GM12878 (cell line): ENCODE results near the gene EEF2K. TPM values are rescaled to one million over a fixed set of nuclear protein-coding genes. Genes with fewer than 3 reads are reported as not detected.

Source experiments
- ATF2 ChIP-seq: IDR thresholded peaks from 2 replicates; pipeline ENCODE4 v1.6.1; 2012; ENCODE audit warnings: low read length, inconsistent platforms
- CHD1 ChIP-seq: IDR thresholded peaks from 2 replicates; pipeline ENCODE4 v1.6.1; 2012; ENCODE audit warnings: low read depth, low read length, improper control_type of control experiment
- CREB1 ChIP-seq: IDR thresholded peaks from 2 replicates; pipeline ENCODE4 v1.6.1; 2012; ENCODE audit warnings: low read depth, mild to moderate bottlenecking, inconsistent platforms
- EED ChIP-seq: sonication (generic); IDR thresholded peaks from 2 replicates; pipeline ENCODE4 v1.6.1; 2016; ENCODE audit warnings: antibody characterized with exemption, low read depth
- FOXM1 ChIP-seq: IDR thresholded peaks from 2 replicates; pipeline ENCODE4 v1.6.1; 2012; ENCODE audit warnings: low read depth, mild to moderate bottlenecking, inconsistent platforms, low read length, moderate library complexity
- MEF2B ChIP-seq: fragments of 450-650 bp; IDR thresholded peaks from 2 replicates; pipeline ENCODE4 v1.6.1; 2018; ENCODE audit warnings: mild to moderate bottlenecking, moderate library complexity; ENCODE audit not compliant: partially characterized antibody, poor library complexity, severe bottlenecking
- MTA2 ChIP-seq: fragments of 450-650 bp; IDR thresholded peaks from 2 replicates; pipeline ENCODE4 v1.6.1; 2016; ENCODE audit warnings: low read depth, mild to moderate bottlenecking, moderate library complexity
- MXI1 ChIP-seq: fragments of 150-350 bp; IDR thresholded peaks from 2 replicates; pipeline ENCODE4 v1.6.1; 2011; ENCODE audit warnings: low read depth, mild to moderate bottlenecking, inconsistent platforms, low read length, improper control_type of control experiment
- NFIC ChIP-seq: IDR thresholded peaks from 2 replicates; pipeline ENCODE4 v1.6.1; 2012; ENCODE audit warnings: low read depth, mild to moderate bottlenecking, inconsistent platforms, low read length, moderate library complexity
- PBX3 ChIP-seq: IDR thresholded peaks from 2 replicates; pipeline ENCODE4 v1.6.1; 2011; ENCODE audit warnings: mild to moderate bottlenecking, low read depth, low read length, moderate library complexity; ENCODE audit not compliant: insufficient replicate concordance
- PKNOX1 ChIP-seq: fragments of 450-650 bp; IDR thresholded peaks from 2 replicates; pipeline ENCODE4 v1.6.1; 2016; ENCODE audit warnings: mild to moderate bottlenecking
- POLR2A ChIP-seq: IDR thresholded peaks from 2 replicates; pipeline ENCODE4 v1.6.1; 2011; ENCODE audit warnings: low read depth, mild to moderate bottlenecking, low read length
- RELB ChIP-seq: fragments of 450-650 bp; IDR thresholded peaks from 2 replicates; pipeline ENCODE4 v1.6.1; 2017; ENCODE audit warnings: low read depth, mild to moderate bottlenecking, moderate library complexity
- SIN3A ChIP-seq: IDR thresholded peaks from 2 replicates; pipeline ENCODE4 v1.6.1; 2012; ENCODE audit warnings: low read depth, low read length, improper control_type of control experiment
- SMARCA5 ChIP-seq: fragments of 450-650 bp; IDR thresholded peaks from 2 replicates; pipeline ENCODE4 v1.6.1; 2017; ENCODE audit warnings: mild to moderate bottlenecking
- SRF ChIP-seq, 2 experiments: IDR thresholded peaks; 2 replicates each; pipeline ENCODE4 v1.6.1; 2011; ENCODE audit warnings: low read depth in 2 of 2, low read length in 2 of 2, mild to moderate bottlenecking in 1 of 2, moderate library complexity in 1 of 2
- TARDBP ChIP-seq: IDR thresholded peaks from 2 replicates; pipeline ENCODE4 v1.6.1; 2016; ENCODE audit warnings: borderline replicate concordance
- WRNIP1 ChIP-seq: IDR thresholded peaks from 2 replicates; pipeline ENCODE4 v1.6.1; 2011; ENCODE audit warnings: low read depth, low read length, improper control_type of control experiment, borderline replicate concordance
- ZNF687 ChIP-seq: fragments of 450-650 bp; IDR thresholded peaks from 2 replicates; pipeline ENCODE4 v1.6.1; 2017; ENCODE audit warnings: mild to moderate bottlenecking, moderate library complexity
- ZSCAN29 ChIP-seq: fragments of 450-650 bp; IDR thresholded peaks from 2 replicates; pipeline ENCODE4 v1.6.1; 2017; ENCODE audit warnings: mild to moderate bottlenecking, moderate library complexity
- polyA plus RNA-seq, 11 experiments: library from polyadenylated mRNA; depleted of rRNA in 4 of 11; unstranded in 6 of 11; stranded (reverse) in 5 of 11; fragments of >200 nt; fragmentation: Nextera tagmentation in 4 of 11; fragmentation: Illumina TruSeq in 1 of 11; extraction: Ambion mirVana in 4 of 11; extraction: Trizol in 1 of 11; gene quantifications; 1 replicate in 1 of 11; 2 replicates in 10 of 11; pipeline versions ENCODE4 v1.2.1 to v1.2.3, GENCODE V29; 2011 to 2016; ENCODE audit warnings: inconsistent platforms in 2 of 11, missing spikeins in 2 of 11, low read depth in 1 of 11
- total RNA-seq, 4 experiments: library from RNA; depleted of rRNA in 3 of 4; stranded (reverse); fragments of >200 nt in 3 of 4; fragmentation: Illumina TruSeq in 1 of 4; extraction: Trizol in 1 of 4; gene quantifications; 2 replicates each; pipeline versions ENCODE4 v1.2.1 to v1.2.3, GENCODE V29; 2013 to 2021

EEF2K gene
- total and polyA plus RNA-seq, 10 of the 15 experiments (the other 5 are each of a cell fraction or from before 2014, with no cell fraction given), result 2.0 to 29.6 (median 12.2) TPM

GRCh38 chr16:22206842-22207714 is 1.0 kb downstream of the EEF2K start (continued):
- TF ChIP-seq PKNOX1 (peak; percentile 67), CREB1 (0 out of 2 replicates have a peak, but pooled peaks have one; percentile 2), CHD1 (no peak), ATF2 (peak; percentile 50; the same call in 1 of the 2 replicates), MEF2B (peak; percentile 72), POLR2A (peak; percentile 59; the same call in 1 of the 2 replicates), NFIC (no peak), ZNF687 (0 out of 2 replicates have a peak, but pooled peaks have one; percentile 25), SRF (IDR thresholded peaks at IDR 0.05; ENCODE audit: low read depth in 2 of 2, low read length in 2 of 2) (0 out of 4 replicates have a peak, but pooled peaks of 1 of the 2 experiments have one; percentile 34), TARDBP (no peak), MXI1 (peak; percentile 64; the same call in 1 of the 2 replicates), ZSCAN29 (peak; percentile 99), WRNIP1 (0 out of 2 replicates have a peak, but pooled peaks have one; percentile 60), MTA2 (peak; percentile 79), RELB (peak; percentile 96), SMARCA5 (peak; percentile 92), PBX3 (peak; percentile 47), SIN3A (0 out of 2 replicates have a peak, but pooled peaks have one; percentile 29), EED (peak; percentile 86), FOXM1 (no peak)
